ENCODE measurements around the gene EXOC3. TPM values are rescaled to one million over a fixed set of nuclear protein-coding genes. Genes with fewer than 3 reads are reported as not detected.

Gene EXOC3
- total and polyA plus RNA-seq, 7 donors: 18.6 to 68.7 (median 48.2) TPM

GRCh38 chr5:415928-416635 is 26.9 kb upstream of the EXOC3 start:
- Histone ChIP-seq H3K4me3 (no peak overlapping the region), H3K27ac (peak overlapping the region in 1 of 4 donors; percentile 82), H3K27me3 (peaks cover 0 to 4% (median 0%) of the 10 kb centered on the region in 3 donors), H3K4me1 (peaks cover 0 to 13% (median 0%) of the 10 kb centered on the region in 4 donors), H3K36me3 (no peaks in the 10 kb centered on the region), H3K9me3 (no peaks in the 10 kb centered on the region)
- intact Hi-C loops (cut with DNase I): no loop called here
- DNase-seq: peak; percentile 50
- TF ChIP-seq CTCF (IDR thresholded peaks at IDR 0.05) (no peak), POLR2AphosphoS5 (IDR thresholded peaks at IDR 0.05) (no peak), POLR2A (IDR thresholded peaks at IDR 0.05) (no peak), EP300 (IDR thresholded peaks at IDR 0.05) (no peak)
- 86 to 90% methylated on average over 24 of the region's 24 CpGs for WGBS, 2 donors

DNA sequence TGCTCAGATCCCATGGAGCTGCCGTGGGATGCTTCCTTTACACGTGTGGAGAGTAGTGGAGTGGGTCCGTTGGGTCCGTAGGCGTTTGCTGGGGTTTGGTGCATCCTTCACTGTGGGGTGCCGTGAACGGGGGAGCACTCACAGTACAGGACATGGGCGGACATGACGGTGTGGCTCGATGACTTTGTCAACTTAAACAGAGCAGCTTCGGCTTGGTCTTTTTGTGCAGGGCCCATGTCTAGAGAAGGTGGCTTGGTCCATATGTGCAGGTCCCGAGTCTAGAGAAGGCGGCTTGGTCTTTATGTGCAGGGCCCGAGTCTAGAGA is 26.4 kb upstream of the EXOC3 start:
- no peak overlapping the region for H3K27ac ChIP-seq
- peaks cover 0 to 4% (median 0%) of the 10 kb centered on the region in 3 donors for H3K27me3 ChIP-seq
- 97% methylated on average over 14 of the region's 14 CpGs for WGBS, 2 donors
- intact Hi-C loops (cut with DNase I): no loop called here
- TF ChIP-seq POLR2AphosphoS5 (IDR thresholded peaks at IDR 0.05) (no peak), CTCF (IDR thresholded peaks at IDR 0.05) (no peak), POLR2A (IDR thresholded peaks at IDR 0.05) (no peak), EP300 (IDR thresholded peaks at IDR 0.05) (no peak)
- no peaks in the 10 kb centered on the region for H3K36me3 ChIP-seq
- no peaks in the 10 kb centered on the region for H3K9me3 ChIP-seq
- peak; percentile 40 for DNase-seq
- H3K4me3 ChIP-seq: no peak overlapping the region
- peaks cover 0 to 13% (median 0%) of the 10 kb centered on the region in 4 donors for H3K4me1 ChIP-seq

DNA sequence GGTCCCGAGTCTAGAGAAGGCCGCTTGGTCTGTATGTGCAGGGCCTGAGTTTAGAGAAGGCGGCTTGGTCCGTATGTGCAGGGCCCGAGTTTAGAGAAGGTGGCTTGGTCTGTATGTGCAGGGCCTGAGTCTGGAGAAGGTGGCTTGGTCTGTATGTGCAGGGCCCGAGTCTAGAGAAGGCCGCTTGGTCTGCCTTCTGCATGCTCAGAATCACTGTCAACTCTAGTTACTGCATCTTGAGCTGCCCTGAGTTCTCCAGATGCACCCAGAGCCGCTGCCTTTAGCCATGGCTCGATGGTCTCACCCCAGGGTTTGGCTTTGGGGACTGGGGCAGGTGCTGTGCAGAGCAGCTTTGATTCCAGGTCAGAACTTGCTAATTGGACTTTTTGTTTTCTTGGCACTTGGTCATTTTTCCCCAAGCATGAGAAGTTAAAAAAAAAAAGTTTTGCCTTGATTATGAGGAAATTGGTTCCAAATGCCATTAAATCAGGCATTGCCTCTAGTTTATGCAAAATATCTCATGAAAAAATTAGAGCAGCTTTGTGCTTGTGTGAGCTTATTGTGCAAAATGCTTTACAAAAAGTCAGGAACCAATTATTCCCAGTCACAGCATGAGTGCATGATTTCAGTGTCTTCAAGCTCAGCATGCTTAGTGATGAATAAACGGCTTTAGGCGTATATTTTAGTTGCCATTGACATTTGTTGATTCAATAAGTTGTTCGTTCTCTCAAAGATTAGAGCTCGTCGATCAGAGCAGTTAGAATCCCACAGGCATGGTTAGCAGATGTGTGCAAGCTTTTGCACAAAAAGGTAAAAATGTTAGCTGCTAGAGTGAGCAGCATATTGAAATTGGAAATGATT is 25.4 kb upstream of the EXOC3 start:
- no peaks in the 10 kb centered on the region for H3K36me3 ChIP-seq
- intact Hi-C loops (cut with DNase I): no loop called here
- H3K27ac ChIP-seq: no peak overlapping the region
- WGBS, 2 donors: 92 to 95% methylated on average over 14 of the region's 14 CpGs
- no peak overlapping the region for H3K4me3 ChIP-seq
- no peaks in the 10 kb centered on the region for H3K9me3 ChIP-seq
- peaks cover 0 to 13% (median 0%) of the 10 kb centered on the region in 4 donors for H3K4me1 ChIP-seq
- peaks cover 0 to 4% (median 0%) of the 10 kb centered on the region in 3 donors for H3K27me3 ChIP-seq
- peak; percentile 11 for DNase-seq
- TF ChIP-seq CTCF (IDR thresholded peaks at IDR 0.05) (no peak), EP300 (IDR thresholded peaks at IDR 0.05) (no peak), POLR2A (IDR thresholded peaks at IDR 0.05) (no peak), POLR2AphosphoS5 (IDR thresholded peaks at IDR 0.05) (no peak)

DNA sequence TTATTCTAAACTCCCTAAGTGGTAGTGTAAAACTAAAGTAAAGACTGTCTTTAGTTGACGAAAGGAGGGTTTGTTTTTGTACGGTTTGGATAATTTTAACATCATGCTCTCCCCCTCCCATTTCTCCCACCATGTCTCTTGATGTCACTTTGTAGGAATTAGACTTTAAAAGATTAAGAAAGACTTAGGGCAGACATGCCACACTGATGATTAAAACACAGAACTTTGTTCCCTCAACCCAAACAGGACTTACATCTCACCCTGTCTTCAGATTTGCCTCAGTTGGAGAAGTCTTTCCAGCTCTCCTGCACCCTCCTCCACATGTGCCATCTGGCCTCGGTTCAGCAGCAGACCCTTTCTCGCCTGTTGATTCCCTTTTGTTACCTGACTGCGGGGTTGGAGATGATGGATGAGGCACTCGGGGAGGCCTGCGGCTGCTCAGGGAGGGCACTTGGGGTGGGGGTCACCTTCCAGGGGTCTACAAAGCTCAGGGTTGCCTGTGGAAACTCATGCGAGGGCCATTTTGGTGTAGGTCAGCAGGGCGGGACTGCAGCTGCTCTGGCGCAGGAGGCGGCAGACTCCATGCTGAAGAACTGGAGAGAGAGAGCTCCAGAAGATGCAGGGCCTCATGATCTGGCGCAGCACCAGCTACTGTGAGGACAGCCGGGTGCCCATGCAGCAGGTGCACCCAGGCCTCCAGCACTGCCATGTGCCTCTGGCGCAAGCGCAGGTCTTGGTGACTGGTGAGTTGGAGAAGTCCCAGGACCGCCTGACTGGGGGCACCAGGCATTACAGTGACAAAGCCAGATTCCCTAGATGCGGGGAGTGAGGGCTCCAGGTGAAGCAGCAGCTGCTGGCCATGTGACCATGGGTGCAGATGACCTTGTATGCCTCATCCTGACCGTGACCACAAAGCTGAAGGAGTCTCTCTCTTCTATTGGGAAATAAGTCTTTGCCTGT is 24.5 kb upstream of the EXOC3 start:
- intact Hi-C loops (cut with DNase I): no loop called here
- H3K36me3 ChIP-seq: no peaks in the 10 kb centered on the region
- H3K27ac ChIP-seq: no peak overlapping the region
- H3K27me3 ChIP-seq: peaks cover 0 to 4% (median 0%) of the 10 kb centered on the region in 3 donors
- H3K4me3 ChIP-seq: no peak overlapping the region
- TF ChIP-seq POLR2AphosphoS5 (IDR thresholded peaks at IDR 0.05) (no peak), POLR2A (IDR thresholded peaks at IDR 0.05) (no peak), CTCF (IDR thresholded peaks at IDR 0.05) (no peak)
- H3K9me3 ChIP-seq: no peaks in the 10 kb centered on the region
- 90 to 91% methylated on average over 18 of the region's 18 CpGs for WGBS, 2 donors
- DNase-seq: peak; percentile 62
- H3K4me1 ChIP-seq: peaks cover 0 to 13% (median 0%) of the 10 kb centered on the region in 4 donors

Measured in sigmoid colon (tissue), 7 donors.